DND-41 (cell line): Measurements from ENCODE around the gene ETDB.
A peak's percentile ranks its signal among the peaks of the same experiment; 100 is the strongest.

Experiments used
- ATAC-seq: fragments of 200-7000 bp; cut with Tn5 transposase; 3 replicates; pipeline ENCODE4 v1.9.1; 2021; ENCODE audit warnings: low read depth; ENCODE audit not compliant: insufficient read depth
- DNase-seq: peaks from one replicate; pipeline ENCODE4 v3.0.0-alpha.2; 2020
- H2AFZ ChIP-seq: 2 replicates; pipeline ENCODE4 v1.6.0; 2012; ENCODE audit warnings: low read depth, low read length
- H3K27ac ChIP-seq: 2 replicates; pipeline ENCODE4 v1.5.1; 2012; ENCODE audit warnings: low read length, inconsistent platforms
- H3K27me3 ChIP-seq: fragments of 200-600 bp; sonication (generic); 2 replicates; pipeline ENCODE4 v1.6.0; 2012; ENCODE audit warnings: low read length, mild to moderate bottlenecking, inconsistent platforms; ENCODE audit not compliant: insufficient read depth, poor library complexity
- H3K36me3 ChIP-seq: 2 replicates; pipeline ENCODE4 v1.5.1; 2012; ENCODE audit warnings: low read length, inconsistent platforms; ENCODE audit not compliant: insufficient read depth
- H3K4me1 ChIP-seq: 2 replicates; pipeline ENCODE4 v1.5.1; 2012; ENCODE audit warnings: mild to moderate bottlenecking, low read length; ENCODE audit not compliant: insufficient read depth
- H3K4me2 ChIP-seq: 2 replicates; pipeline ENCODE4 v1.6.0; 2012; ENCODE audit warnings: mild to moderate bottlenecking, moderate library complexity, low read length, inconsistent platforms; ENCODE audit not compliant: insufficient read depth
- H3K4me3 ChIP-seq, 2 experiments: fragments of 200-600 bp in 1 of 2; shearing (Covaris generic) in 1 of 2; 2 replicates each; pipeline ENCODE4 v1.5.1; 2012 to 2016; ENCODE audit warnings: inconsistent platforms in 2 of 2, low read length in 2 of 2, mild to moderate bottlenecking in 2 of 2, low read depth in 1 of 2, moderate library complexity in 1 of 2
- H3K79me2 ChIP-seq: 2 replicates; pipeline ENCODE4 v1.6.0; 2012; ENCODE audit warnings: low read length, inconsistent platforms; ENCODE audit not compliant: insufficient read depth
- H3K9ac ChIP-seq: 2 replicates; pipeline ENCODE4 v1.6.0; 2012; ENCODE audit warnings: low read depth, mild to moderate bottlenecking, inconsistent platforms, low read length, moderate library complexity
- H3K9me3 ChIP-seq: 2 replicates; pipeline ENCODE4 v1.5.1; 2012; ENCODE audit warnings: low read length, moderate library complexity, mild to moderate bottlenecking, inconsistent platforms; ENCODE audit not compliant: insufficient read depth, severe bottlenecking
- H4K20me1 ChIP-seq: 2 replicates; pipeline ENCODE4 v1.6.0; 2012; ENCODE audit warnings: low read length; ENCODE audit not compliant: insufficient read depth
- EZH2 ChIP-seq: IDR thresholded peaks from 3 replicates; pipeline ENCODE4 v1.6.1; 2012; ENCODE audit warnings: borderline replicate concordance, low read depth, mild to moderate bottlenecking, moderate library complexity, low read length, inconsistent platforms; ENCODE audit not compliant: severe bottlenecking
- TF ChIP-seq, protein P1 (sequence below): IDR thresholded peaks from 2 replicates; pipeline ENCODE4 v1.5.1; 2012; ENCODE audit warnings: borderline replicate concordance, low read length, moderate library complexity, mild to moderate bottlenecking; ENCODE audit not compliant: poor library complexity, severe bottlenecking; ENCODE audit errors: extremely low read depth

ETDB gene

DNA sequence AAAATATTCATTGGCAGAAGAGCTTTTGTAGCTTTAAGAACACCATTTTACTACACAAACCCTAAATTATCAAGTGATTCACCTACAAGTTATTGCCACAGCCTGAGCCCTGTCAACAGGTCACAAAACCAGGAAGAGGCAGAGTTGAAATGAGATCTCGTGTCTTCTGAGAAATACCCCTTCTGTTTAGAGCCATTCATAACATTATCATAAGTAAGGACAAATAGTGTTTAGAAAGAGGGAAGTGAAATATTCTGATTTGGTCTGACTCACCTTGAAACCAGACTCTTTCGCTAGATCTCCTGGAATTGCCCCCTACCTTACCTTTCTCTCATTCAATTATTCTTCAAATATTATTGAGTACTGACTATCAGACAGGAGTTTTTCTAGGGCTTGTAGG lies 5.9 kb downstream of the ETDB start:
- Histone ChIP-seq H3K36me3 (no peaks in the 10 kb centered on the region), H3K4me1 (no peaks in the 10 kb centered on the region), H3K9me3 (no peaks in the 10 kb centered on the region), H3K9ac (no peak overlapping the region), H3K4me2 (no peak overlapping the region), H3K27me3 (no peaks in the 10 kb centered on the region), H3K4me3 (no peak overlapping the region), H3K79me2 (no peaks in the 10 kb centered on the region), H3K27ac (no peak overlapping the region), H4K20me1 (no peaks in the 10 kb centered on the region), H2AFZ (no peak overlapping the region)
- ATAC-seq = no peak
- no peak for DNase-seq
- TF ChIP-seq, protein P1, sequence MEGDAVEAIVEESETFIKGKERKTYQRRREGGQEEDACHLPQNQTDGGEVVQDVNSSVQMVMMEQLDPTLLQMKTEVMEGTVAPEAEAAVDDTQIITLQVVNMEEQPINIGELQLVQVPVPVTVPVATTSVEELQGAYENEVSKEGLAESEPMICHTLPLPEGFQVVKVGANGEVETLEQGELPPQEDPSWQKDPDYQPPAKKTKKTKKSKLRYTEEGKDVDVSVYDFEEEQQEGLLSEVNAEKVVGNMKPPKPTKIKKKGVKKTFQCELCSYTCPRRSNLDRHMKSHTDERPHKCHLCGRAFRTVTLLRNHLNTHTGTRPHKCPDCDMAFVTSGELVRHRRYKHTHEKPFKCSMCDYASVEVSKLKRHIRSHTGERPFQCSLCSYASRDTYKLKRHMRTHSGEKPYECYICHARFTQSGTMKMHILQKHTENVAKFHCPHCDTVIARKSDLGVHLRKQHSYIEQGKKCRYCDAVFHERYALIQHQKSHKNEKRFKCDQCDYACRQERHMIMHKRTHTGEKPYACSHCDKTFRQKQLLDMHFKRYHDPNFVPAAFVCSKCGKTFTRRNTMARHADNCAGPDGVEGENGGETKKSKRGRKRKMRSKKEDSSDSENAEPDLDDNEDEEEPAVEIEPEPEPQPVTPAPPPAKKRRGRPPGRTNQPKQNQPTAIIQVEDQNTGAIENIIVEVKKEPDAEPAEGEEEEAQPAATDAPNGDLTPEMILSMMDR = no peak
- TF ChIP-seq EZH2 = no peak

DNA sequence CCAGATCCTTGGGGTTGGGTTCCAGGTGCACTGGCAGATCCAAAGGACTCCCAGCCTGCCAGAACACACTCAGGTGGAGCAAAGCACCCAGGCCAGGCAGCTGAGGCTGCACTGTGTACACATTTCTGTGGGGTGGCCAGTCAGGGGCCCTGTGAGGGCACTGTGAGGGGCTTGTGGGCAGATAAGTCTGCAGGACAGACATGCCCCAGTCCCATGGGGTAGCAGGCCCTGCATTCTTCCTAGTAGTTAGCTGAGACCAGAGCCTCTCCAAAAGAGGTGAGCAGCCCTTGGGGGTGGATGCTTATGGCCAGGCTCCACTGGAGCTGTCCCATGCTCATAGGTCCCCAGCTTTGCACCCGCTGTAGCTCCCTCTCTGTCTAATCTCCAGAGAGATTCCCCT lies 7.6 kb downstream of the ETDB start:
- no peaks in the 10 kb centered on the region for H3K79me2 ChIP-seq
- no peaks in the 10 kb centered on the region for H3K36me3 ChIP-seq
- no peak for DNase-seq
- H3K9ac ChIP-seq = no peak overlapping the region
- H2AFZ ChIP-seq = no peak overlapping the region
- H3K4me2 ChIP-seq = no peak overlapping the region
- H3K27me3 ChIP-seq = no peaks in the 10 kb centered on the region
- no peaks in the 10 kb centered on the region for H4K20me1 ChIP-seq
- no peak for ATAC-seq
- no peak overlapping the region for H3K4me3 ChIP-seq
- no peak overlapping the region for H3K27ac ChIP-seq
- no peaks in the 10 kb centered on the region for H3K9me3 ChIP-seq
- no peaks in the 10 kb centered on the region for H3K4me1 ChIP-seq
- TF ChIP-seq, protein P1 = no peak
- TF ChIP-seq EZH2 = no peak

DNA sequence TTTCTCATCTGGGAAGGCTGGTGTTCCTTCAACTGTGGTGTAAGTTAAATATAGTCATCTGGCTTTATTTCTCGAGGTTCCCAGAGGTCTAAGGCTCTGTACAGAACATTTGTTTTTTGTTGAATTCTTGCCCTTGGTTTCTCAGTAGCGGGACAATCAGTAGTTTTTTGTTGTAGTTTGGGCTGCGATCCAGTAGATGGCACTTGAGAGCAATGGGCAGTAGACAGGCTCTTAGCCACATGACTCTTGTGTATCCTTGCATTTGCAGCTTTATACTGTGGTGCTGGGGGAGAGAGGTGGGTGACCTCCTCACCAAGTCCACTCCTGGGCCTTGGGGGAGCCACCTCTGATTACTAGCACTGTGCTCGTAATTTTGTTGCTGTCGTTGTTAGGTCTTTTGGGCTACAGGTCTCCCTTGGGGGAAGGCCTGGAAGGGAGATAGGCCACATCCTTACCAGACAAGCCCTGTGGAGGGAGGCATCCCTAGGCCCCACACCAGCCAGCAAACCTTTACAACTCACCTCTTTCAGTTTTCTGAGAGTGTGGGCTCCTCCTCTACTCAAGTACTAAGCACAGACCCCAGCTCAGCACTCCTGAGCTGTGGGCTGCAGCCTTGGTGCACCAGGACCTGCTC lies 8.1 kb downstream of the ETDB start:
- H3K9ac ChIP-seq = no peak overlapping the region
- no peaks in the 10 kb centered on the region for H4K20me1 ChIP-seq
- TF ChIP-seq, protein P1 = peak; percentile 75
- TF ChIP-seq EZH2 = no peak
- no peaks in the 10 kb centered on the region for H3K4me1 ChIP-seq
- no peaks in the 10 kb centered on the region for H3K9me3 ChIP-seq
- no peaks in the 10 kb centered on the region for H3K79me2 ChIP-seq
- no peak overlapping the region for H3K27ac ChIP-seq
- no peak overlapping the region for H3K4me3 ChIP-seq
- DNase-seq (peak; percentile 43), ATAC-seq (peak; percentile 72)
- H3K36me3 ChIP-seq = no peaks in the 10 kb centered on the region
- H2AFZ ChIP-seq = peak overlapping the region; percentile 45; the same call in 1 of the 2 replicates
- no peak overlapping the region for H3K4me2 ChIP-seq
- no peaks in the 10 kb centered on the region for H3K27me3 ChIP-seq

DNA sequence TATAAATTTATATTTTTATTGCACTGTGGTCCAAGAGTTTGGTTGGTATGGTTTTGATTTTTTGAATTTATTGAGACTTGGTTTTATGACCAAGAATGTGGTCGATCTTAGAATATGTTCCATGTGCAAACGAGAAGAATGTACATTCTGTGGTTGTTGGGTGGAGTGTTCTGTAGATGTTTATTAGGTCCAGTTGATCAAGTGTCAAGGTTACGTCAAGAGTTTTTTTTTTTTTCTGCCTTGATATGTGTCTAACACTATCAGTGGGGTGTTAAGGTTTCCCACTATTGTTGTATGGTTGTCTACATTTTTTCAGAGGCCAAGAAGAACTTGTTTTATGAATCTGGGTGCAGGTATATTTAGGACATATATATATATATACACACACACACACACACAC lies 10.8 kb downstream of the ETDB start:
- no peaks in the 10 kb centered on the region for H3K79me2 ChIP-seq
- DNase-seq (no peak), ATAC-seq (no peak)
- H3K9me3 ChIP-seq = no peaks in the 10 kb centered on the region
- no peaks in the 10 kb centered on the region for H4K20me1 ChIP-seq
- no peak overlapping the region for H3K27ac ChIP-seq
- H3K9ac ChIP-seq = no peak overlapping the region
- H3K4me3 ChIP-seq = no peak overlapping the region
- no peak overlapping the region for H2AFZ ChIP-seq
- H3K27me3 ChIP-seq = no peaks in the 10 kb centered on the region
- no peak for TF ChIP-seq EZH2
- TF ChIP-seq, protein P1 = no peak
- no peaks in the 10 kb centered on the region for H3K36me3 ChIP-seq
- H3K4me1 ChIP-seq = no peaks in the 10 kb centered on the region
- no peak overlapping the region for H3K4me2 ChIP-seq
